ENCODE data around the gene SPEF2.

DNA sequence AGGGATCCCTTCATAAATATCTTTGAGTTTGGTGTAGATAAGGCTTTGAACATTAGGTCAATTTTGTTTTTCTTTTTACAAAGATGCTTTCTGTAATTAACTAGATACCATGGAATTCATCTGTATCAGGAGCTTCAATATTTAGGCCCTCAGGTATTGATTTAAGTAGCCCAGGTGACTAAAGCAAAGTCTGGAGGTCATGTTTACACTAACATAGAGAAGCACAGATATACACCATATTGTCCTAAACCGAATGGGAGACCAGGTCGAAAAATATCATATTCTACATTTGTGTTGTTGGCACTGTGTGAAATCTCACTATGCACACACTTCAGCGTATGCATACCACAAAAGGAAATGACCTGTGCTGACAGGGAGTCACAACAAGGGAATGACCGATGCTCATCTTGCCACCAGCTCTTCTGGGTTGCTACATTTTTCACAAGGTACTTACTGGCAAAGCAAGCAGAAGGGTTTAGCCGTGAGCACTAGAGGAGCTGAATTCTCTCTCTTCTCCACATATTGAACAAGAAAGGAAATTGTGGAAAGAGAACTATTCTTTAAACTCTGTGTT is 140.6 kb downstream of the SPEF2 start:
- no peak for TF ChIP-seq POLR2A (IDR thresholded peaks at IDR 0.05)
- TF ChIP-seq CTCF (IDR thresholded peaks at IDR 0.05) = no peak
